Dedifferentiated amniotic fluid mesenchymal stem cell (primary cell): ENCODE measurements around the gene ATP8B4.
"Not testable (repeated sequence)": the region's sequence is repeated elsewhere in the genome, so short reads cannot be mapped to it uniquely, and the experiment has no call there.

Source experiments
- DNase-seq: peaks from one replicate; pipeline ENCODE4 v3.0.0-alpha.2; 2016; ENCODE audit errors: extremely low spot score

ATP8B4 gene

DNA sequence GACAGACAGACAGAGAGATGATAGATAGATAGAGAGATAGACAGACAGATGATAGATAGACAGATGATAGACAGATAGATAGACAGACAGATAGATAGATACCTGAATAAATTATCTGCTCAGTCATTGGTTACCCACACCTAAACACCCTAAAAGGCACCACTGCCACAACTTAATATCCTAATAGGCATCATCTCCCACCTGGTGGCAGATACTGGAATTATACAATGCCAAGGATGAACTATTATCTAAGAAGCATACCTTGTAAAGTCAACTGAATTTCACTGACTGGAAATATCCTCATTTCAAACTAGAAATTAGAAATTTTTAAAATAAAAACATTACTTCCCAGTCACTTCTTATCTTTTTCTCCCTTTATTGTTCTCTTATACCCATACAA, 19.4 kb upstream of the ATP8B4 start:
- no peak for DNase-seq

DNA sequence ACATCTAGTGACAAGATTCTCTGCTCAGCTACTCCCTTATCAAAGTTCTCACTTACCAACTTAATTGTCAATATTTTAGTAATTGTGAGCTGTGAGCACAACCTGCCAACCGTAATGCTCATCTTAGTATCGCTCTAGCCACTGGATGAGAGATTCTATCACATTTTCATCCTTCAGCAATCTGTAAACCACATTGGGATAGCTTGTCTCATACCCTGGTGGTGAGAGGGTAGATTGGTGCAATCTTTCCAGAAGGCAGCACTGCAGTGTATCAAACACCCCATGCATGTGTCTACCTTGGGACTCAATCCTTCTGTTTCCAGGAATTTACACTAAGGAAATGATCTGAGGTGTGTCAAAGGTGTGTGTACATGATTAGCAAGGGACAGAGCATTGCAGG, 18.9 kb upstream of the ATP8B4 start:
- DNase-seq: no peak

DNA sequence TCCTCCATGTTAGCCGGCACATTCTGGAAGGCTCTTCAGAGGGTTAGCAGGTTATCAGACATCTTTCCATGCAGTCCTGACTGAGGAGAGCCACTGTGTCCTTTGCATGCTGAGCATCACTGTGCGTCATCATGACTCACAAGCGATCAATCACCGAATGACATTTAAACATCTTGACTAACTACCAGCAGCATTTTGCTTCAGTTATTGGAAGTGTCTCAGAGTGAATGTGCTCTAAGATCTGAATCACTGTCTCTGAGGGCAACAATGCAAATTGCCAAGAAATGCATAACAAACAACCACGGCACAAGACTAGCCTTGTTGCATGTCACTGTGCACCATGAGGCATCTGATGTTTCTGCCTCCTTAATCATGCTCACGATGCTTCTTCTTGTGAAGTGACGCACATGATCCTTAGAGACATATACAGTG, 18.3 kb upstream of the ATP8B4 start:
- no peak for DNase-seq

DNA sequence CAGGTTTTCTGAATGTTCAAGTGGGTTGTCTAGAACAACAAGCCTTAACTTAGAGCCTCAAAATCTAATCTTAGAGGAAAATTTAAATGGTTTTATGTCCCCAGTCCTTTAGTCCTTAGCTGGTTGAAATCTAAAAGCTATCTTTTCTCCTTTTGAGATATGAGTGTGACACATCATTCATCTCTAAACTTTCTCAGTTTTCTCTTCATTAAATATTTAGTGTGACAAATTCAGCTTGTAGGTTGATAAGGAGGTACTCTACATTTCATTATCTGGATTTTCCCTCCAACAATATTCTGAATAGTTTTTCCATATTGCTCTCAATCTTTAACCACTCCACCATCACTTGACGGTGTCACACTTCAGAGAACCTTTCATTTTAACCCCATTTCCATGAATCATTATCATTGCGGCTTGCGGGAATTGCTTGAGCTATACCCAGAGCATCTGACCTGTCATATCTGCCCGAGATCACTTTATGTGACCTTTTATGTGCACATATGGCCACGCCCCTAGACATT, 16.1 kb upstream of the ATP8B4 start:
- no peak for DNase-seq

DNA sequence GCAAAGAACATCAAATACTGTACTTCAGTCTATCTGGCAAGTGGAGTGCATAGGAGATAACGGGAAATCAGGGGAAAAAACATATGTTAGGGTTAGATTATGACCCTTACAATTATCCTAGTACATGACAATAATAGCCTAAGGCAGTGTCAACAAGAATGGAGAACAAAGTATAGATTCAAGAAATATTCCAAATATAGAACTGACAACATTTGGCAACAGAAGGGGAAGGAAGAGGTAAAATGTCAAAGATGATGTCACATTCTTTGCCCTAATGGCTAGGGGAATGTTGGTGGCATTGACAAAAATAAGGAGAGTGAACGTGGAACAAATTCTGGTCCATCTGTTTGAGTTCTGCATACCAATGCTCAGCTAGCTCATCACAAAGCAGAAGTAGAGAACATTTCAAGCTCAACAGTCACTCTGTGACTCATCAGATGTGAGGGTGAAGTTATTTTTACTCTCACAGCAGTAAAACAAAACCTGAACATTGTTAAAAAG, 15.5 kb upstream of the ATP8B4 start:
- DNase-seq: no peak

DNA sequence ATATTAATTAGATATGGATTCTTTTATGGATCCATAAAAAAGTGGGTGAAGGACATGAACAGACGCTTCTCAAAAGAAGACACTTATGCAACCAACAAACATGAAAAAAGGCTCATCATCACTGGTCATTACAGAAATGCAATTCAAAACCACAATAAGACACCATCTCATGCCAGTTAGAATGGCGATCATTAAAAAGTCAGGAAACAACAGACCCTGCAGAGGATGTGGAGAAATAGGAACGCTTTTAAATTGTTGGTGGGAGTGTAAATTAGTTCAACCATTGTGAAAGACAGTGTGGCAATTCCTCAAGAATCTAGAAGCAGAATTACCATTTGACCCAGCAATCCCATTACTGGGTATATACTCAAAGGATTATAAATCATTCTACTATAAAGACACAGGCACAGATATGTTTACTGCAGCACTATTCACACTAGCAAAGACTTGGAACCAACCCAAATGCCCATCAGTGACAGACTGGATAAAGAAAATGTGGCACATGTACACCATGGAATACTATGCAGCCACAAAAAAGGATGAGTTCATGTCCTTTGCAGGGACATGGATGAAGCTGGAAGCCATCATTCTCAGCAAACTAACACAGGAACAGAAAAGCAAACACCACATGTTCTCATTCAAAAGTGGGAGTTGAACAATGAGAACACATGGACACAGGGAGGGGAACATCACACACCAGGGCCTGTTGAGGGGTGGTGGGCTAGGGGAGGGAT, 13.4 kb upstream of the ATP8B4 start:
- DNase-seq: not testable (repeated sequence)

DNA sequence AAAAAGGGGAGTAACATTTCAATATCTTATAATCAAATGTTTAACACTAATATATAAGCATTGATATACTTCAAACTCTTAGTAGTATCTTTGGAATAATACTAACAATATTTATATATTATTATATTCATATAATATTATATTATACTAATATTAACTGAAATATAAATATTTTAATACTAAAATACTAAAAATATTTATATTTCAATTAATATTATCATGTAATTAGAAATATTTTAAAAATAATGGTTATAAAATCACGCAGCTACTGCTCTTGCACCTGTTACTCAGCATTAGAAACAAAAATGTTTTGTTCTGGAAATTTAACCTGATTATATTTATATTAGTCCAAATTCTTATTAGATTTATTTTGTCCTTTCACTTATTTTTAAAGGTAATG, 12.6 kb upstream of the ATP8B4 start:
- DNase-seq: no peak

DNA sequence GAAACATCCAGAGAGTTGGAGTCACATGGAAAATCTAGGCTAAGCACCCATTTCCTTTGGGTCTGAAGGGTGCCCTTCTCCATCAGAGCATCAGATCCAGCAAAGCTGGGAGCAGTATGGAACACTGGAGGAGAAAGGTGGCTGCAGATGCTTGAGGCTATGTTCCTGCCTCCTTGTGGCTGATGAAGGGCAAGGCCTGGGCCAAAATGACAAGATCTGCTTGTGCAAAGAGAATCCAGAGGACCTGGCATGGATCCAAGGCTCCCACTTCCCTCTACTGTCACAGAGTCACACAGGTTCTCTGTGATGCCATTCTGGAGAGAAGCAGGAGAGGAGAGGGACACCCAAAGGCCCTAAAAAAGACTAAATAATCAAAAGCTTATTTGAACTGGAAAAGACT, 9.2 kb upstream of the ATP8B4 start:
- DNase-seq: no peak

DNA sequence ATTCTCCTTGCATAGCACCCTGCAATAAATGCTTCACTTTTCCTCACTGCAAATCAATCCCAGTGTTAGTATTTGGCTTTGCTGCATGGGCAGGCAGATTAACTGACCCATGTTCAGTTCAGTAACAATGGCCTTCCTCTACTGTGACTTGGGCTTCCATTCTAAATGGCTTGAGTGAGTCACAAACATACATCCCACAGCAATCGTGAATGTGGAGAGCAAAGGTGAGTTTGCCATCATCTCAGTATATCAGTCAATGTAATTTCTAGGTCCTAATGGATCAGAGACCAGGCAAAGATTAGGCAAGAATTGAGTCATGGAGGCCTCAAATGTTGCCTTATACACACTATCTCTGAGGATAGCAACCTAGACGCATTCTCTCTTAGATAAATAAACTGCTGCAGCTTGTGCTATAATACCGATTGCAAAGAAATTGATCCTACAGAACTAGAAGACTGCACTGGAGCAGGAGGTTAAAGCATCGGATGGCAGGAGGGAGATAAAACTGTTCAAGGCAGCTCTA, 8.3 kb upstream of the ATP8B4 start:
- no peak for DNase-seq

DNA sequence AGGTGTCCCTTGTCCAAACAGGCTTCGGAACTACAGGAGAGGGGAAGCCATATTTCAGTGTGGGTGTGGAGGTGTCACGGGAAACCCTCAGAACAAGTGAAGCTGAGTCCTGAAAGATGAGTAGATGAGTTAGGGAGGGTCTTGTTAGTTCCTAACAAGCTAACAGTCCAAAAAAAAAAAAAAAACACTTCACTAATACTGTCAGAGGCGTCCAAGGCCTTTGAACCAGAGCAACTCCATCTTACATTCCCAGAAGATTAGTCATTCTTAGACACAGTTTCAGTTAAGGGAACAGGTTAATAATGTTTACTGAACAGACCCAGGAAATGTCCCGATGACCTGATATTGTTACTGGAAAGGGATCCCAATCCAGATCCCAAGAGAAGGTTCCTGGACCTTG, 7.0 kb upstream of the ATP8B4 start:
- no peak for DNase-seq

DNA sequence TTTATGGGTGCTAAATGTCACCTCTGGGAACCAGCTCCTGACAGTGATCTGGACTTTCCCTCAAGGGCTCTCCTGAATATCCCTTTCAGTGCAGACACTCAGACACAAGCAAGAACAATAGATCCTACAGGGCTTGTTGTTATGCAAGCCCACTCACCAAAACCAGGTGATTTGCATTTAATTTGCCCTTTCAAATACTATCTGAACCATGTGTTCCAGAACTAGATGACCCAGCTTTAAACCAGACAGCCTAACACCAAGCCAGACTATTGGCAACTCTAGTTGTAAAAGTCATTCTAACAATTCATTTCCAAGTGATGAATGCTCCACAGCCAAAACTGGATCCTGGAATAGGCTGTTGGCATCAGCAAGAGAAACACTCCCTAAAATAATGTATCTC, 5.6 kb upstream of the ATP8B4 start:
- no peak for DNase-seq

DNA sequence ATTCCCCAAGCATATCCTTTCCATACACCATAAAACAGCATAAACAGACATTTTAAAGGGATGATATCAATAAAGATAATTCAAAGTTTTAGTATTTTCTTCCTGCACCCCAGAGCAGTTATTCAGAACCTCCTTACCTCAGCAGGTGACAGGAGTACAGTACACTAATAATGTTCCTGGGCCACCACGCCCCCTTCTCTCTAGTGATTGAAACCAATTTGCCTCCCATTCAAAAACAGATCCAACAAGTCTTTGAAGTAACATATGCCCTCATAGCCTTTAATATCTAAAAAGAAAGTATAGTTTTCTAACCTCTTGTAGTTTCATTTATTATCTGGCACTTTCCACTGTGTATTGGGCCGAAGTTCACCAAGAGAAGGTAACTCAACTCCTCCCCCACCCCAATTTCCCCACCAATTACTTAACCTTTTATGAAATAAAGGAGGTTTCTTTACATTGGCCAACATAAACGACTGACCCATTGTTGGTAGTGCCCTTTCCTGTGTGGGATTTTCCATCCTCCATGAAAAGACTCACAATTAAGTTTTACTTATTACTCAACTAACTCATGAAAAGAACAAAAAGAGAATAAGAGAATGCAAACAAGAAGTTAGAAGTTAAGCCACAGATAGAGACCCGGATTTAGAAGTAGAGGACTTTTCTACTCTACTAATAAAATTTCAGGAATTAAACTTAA, 5.0 kb upstream of the ATP8B4 start:
- no peak for DNase-seq

DNA sequence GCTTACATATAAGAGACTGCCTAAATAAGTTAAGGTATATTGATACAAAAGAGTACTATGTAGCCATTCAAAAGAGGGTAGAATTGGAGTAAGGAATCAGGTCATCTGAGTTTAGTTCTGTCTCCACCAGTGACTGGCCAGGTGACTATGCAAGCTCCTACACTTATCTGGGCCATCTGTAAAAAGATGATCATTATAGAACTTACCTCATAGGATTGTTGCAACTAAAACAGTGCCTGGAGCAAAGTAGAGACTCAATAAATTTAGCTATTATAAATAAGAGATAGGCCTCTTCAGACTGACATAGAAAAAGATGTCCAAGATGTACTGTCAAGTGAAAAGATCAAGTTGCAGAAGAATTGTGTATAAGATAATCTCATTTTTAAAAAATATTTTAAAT, 1.7 kb upstream of the ATP8B4 start:
- DNase-seq: no peak

DNA sequence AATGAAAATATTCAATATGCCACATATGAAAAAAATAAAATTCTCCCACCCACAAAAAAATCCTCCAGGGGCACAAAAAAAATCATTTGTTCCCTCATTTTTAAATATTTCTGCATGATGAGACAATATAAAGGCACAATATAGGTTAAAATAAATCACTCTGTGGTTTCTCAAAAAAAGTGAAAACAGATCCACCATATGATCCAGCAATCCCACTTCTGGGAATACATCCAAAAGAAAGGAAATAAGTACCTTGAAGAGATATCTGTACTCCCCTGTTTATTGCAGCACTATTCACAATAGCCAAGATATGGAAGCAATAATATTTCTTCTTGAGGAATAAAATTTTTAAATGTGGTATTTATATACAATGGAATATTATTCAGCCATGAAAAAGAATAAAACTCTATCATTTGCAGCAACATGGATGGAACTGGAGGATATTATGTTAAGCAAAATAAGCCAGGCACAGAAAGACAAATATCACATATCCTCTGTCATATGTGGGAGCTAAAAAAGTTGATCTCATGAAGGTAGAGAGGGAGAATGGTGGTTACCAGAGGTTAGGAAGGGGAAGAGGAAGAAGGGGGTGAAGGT, 1.5 kb downstream of the ATP8B4 start:
- DNase-seq: no peak

DNA sequence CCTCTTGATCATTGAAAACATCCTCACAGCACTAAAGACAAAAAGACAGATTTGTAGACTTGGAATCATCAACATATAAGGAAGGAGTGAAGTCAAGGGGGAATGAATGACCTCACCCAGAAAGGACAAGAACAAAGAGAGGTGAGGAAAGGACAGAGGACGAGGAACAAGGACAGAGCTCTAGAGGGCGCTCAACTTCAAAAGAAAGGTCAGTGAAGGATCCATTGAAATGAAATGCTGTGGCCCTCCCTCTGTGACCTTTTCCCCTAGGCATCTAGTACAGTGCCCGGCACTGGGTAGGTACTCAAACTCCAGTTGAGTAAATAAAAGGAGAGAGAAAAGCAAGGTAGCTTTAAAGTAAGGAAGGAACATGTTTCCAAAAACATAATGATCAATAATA, 2.6 kb downstream of the ATP8B4 start:
- DNase-seq: no peak

DNA sequence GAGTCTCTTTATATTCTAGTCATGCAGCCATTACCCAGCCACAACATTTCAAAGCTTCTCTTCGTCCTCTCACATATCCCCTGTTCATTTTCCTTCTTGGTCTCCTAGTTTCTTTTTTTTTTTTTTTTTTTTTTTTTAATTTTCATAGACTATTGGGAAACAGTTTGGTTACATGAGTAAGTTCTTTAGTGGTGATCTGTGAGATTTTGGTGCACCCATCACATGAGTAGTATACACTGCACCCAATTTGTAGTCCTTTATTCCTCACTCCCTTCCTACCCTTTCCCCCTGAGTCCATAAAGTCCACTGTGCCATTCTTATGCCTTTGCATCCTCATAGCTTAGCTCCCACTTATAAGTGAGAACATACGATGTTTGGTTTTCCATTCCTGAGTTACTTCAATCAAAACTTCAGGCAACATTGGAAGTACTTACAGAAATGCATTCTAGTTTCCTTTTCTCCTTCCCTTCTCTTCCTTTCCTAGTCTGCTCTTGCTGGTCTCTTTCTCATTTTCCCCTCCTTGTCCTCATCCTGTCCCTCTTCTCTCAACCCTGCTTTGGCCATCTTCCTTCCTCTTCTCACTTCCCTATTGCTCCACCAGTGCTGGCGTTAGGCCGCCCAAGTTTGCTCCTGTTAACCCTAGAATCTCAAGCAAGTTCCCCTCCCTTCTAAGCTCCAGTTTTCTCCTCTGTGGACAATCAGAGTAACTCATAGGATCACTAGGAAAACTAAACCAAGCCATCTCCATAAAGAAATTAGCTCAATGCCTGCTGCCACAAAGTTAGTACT, 4.8 kb downstream of the ATP8B4 start:
- DNase-seq: no peak

DNA sequence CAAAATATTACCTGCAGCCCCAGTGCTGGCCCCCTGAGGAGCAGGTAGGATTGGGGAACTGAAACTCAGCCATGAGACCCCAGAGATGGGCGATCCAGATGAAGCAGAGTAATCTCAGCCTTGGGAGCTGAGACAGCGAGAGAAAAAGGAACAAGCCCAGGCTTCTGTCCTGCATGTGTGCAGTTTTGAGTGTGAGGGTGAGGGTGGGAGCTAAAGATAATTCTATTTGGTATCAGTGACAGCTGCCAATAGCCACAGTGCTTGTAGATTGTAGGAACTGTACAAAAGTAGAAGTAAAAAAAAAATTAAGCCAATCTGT, 5.9 kb downstream of the ATP8B4 start:
- DNase-seq: no peak

DNA sequence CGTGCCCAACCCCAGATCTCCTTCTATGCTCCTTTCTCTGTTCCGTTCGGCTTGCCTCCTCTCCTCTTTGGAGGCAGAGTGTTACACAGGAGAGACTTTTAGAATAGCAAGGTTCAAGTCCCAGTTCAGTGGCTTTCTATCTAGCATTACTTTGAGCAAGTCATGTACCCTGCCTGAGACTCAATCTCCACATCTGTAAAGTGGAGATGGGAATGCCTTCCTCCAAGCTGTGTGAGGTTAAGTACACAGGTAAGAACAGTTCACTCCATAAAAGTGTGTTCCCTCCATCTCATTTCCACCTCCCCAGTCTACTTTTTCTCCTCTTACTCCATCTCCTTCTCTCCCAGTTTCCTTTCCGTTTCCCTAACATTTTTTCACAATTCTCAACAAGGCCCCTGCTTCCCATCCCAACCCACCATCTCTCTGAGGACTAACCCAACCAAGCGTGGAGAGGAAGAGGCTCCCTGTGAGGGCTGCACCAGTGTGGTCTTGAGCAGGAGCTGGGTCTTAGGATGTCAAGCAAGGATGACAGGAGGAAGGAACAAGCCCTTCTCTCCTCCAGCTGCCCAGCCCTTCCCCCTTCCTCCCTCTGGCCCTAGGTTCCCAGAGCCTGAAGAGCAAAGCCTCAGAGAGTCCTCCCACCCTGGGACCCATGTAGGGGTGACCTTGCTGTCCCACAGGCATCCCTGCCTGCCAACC, 6.4 kb downstream of the ATP8B4 start:
- DNase-seq: no peak

DNA sequence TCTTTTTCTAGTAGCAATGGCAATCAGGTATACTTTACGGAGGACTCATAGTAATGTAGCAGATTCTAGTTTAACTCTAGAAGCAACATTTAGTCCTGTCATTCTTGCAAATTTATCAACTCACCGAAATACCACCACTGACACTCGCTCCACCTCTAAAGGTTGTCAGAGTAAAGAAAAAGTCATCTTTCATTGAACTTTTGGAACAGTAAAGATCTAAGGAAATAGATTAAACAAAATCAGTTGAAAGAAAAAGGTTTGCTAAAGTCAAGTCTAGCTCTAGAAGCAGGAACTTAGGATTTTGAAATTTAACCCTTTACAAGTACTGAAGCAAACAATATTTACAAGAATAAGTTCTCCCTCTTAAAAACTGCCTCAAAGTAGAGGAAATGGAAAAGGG, 8.7 kb downstream of the ATP8B4 start:
- no peak for DNase-seq

DNA sequence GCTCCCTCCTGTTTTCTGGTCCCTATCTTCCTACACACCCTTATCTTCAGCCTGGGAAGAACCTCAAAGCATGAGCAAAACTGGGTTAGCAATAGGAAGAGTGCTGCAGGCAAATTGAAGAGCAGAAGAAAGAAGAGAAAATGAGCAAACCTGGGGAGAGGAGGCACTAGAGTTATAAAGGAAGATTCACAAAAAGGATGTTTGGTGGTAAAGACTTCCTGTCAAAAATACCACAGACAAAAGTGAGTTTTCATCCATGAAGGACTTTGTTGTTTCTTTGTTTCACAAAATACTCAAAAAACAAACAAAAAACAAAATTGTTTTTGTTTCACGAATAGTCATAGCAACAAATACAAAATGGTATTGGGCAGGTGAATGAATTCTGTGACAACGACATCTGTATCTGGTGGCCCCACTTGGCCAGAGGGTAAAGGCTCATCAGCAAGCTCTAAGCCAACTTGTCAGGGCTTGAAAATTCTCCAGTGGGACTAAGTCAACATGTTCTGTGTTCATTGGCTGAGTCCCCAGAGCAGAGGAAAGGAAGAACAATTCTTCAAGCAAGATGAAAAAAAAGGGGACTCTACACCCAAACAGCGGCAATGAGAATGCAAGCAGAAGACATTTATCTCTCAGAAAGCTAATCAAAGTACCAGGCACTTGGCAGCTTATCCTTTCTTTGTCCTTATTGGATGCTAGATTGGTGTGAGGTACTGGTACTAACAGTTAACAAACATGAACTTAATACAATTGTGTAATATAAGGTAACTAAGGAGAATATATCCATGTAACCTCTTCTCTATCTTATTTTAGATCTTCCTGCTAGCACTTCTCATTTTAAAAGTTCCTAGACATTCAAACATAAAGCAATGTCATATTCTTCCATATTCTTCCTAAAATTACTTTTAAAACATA, 9.7 kb downstream of the ATP8B4 start:
- no peak for DNase-seq
